ENCODE results near the gene ZNF292.

The ZNF292 gene

DNA sequence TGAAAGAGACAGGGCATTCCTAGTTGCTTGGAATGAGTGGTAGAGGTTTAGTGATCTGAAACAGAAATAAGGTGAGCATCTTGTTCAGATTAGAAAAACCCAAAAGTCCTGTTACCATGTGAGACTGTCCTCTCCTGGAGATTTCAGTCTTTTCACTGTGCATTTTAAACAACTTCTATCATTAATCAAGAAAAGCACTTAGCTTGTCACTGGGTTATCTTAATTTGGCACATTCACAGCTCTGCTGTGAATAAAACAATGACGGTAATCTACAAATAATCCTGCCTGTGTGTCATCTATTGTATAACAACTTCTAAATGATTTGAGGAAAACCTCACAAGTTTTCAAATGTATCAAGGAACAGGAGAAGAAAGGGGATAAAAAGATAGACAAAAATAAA lies 157.5 kb downstream of the ZNF292 start:
- Histone ChIP-seq H2AFZ (ENCODE audit: low read depth, low read length) (no peak overlapping the region), H3K4me2 (ENCODE audit: insufficient read depth, low read length) (no peak overlapping the region), H3K27ac (ENCODE audit: low read length) (no peak overlapping the region), H3K4me1 (ENCODE audit: insufficient read depth, low read length) (no peaks in the 10 kb centered on the region), H3K27me3 (ENCODE audit: insufficient read depth, low read length, poor library complexity) (peaks cover 7% of the 10 kb centered on the region), H3K79me2 (ENCODE audit: insufficient read depth, low read length) (no peaks in the 10 kb centered on the region), H3K9me3 (ENCODE audit: insufficient read depth, low read length, severe bottlenecking) (no peaks in the 10 kb centered on the region), H3K9ac (ENCODE audit: low read depth, low read length) (no peak overlapping the region), H3K36me3 (ENCODE audit: insufficient read depth, low read length) (no peaks in the 10 kb centered on the region), H3K4me3 (ENCODE audit: low read depth in 1 of 2, low read length in 2 of 2) (no peak overlapping the region), H4K20me1 (ENCODE audit: insufficient read depth, low read length) (no peaks in the 10 kb centered on the region)
- TF ChIP-seq EZH2 (IDR thresholded peaks at IDR 0.05; ENCODE audit: borderline replicate concordance, low read depth, low read length, severe bottlenecking), result no peak
- TF ChIP-seq, protein P1, sequence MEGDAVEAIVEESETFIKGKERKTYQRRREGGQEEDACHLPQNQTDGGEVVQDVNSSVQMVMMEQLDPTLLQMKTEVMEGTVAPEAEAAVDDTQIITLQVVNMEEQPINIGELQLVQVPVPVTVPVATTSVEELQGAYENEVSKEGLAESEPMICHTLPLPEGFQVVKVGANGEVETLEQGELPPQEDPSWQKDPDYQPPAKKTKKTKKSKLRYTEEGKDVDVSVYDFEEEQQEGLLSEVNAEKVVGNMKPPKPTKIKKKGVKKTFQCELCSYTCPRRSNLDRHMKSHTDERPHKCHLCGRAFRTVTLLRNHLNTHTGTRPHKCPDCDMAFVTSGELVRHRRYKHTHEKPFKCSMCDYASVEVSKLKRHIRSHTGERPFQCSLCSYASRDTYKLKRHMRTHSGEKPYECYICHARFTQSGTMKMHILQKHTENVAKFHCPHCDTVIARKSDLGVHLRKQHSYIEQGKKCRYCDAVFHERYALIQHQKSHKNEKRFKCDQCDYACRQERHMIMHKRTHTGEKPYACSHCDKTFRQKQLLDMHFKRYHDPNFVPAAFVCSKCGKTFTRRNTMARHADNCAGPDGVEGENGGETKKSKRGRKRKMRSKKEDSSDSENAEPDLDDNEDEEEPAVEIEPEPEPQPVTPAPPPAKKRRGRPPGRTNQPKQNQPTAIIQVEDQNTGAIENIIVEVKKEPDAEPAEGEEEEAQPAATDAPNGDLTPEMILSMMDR (IDR thresholded peaks at IDR 0.05; ENCODE audit: borderline replicate concordance, extremely low read depth, low read length, poor library complexity, severe bottlenecking), result no peak
- no peak for DNase-seq
- no peak for ATAC-seq (ENCODE audit: insufficient read depth, low read depth)
